IMR-90 (cell line): ENCODE results near the gene PLPP1. TPM values are rescaled to one million over a fixed set of nuclear protein-coding genes. Genes with fewer than 3 reads are reported as not detected.

ENCODE experiments used
- ATAC-seq: fragments of 200-7000 bp; cut with Tn5 transposase; 2 replicates; pipeline ENCODE4 v1.9.1; 2020; ENCODE audit warnings: low read depth, mild to moderate bottlenecking, moderate library complexity
- BruUV-seq: library from RNA; stranded (reverse); fragments of 400-500 nt; replicated peaks from 2 replicates; lab custom pipeline; 2021; lab: Mats Ljungman, UMichigan
- CTCF ChIA-PET: fragments of 300-600 bp; formaldehyde crosslinking; extraction: SDS; loops from one replicate; lab custom pipeline; 2021; ENCODE audit warnings: antibody characterized with exemption; lab: Yijun Ruan, JAX
- POLR2A ChIA-PET: fragments of 300-600 bp; sonication (Branson Sonifier 250); formaldehyde crosslinking; loops from one replicate; lab custom pipeline; 2022; ENCODE audit warnings: antibody characterized with exemption; ENCODE audit not compliant: unreplicated experiment; lab: Charles Lee
- DNase-seq: peaks from one replicate; pipeline ENCODE4 v3.0.0; 2013
- H2AFZ ChIP-seq: replicated peaks from 2 replicates; pipeline ENCODE3; 2013; ENCODE audit warnings: low read length, mild to moderate bottlenecking; ENCODE audit not compliant: poor library complexity
- H2AK5ac ChIP-seq: 2 replicates; pipeline ENCODE4 v1.6.1; 2013; ENCODE audit warnings: low read depth, low read length, inconsistent platforms
- H2AK9ac ChIP-seq: replicated peaks from 2 replicates; pipeline ENCODE3; 2013; ENCODE audit warnings: mild to moderate bottlenecking, low read depth, low read length, moderate library complexity; ENCODE audit not compliant: poor library complexity
- H2BK120ac ChIP-seq: 2 replicates; pipeline ENCODE4 v1.6.1; 2013; ENCODE audit warnings: low read depth, low read length, inconsistent platforms
- H2BK15ac ChIP-seq: 3 replicates; pipeline ENCODE4 v1.6.1; 2013; ENCODE audit warnings: low read depth, low read length, inconsistent platforms
- H2BK20ac ChIP-seq: 2 replicates; pipeline ENCODE4 v1.6.1; 2013; ENCODE audit warnings: low read depth, mild to moderate bottlenecking, inconsistent platforms, low read length, moderate library complexity
- H2BK5ac ChIP-seq: 2 replicates; pipeline ENCODE4 v1.6.1; 2013; ENCODE audit warnings: mild to moderate bottlenecking, low read depth, low read length, inconsistent platforms; ENCODE audit not compliant: poor library complexity, severe bottlenecking
- H3K14ac ChIP-seq: replicated peaks from 2 replicates; pipeline ENCODE4 v1.6.1; 2013; ENCODE audit warnings: low read depth, low read length, inconsistent platforms
- H3K18ac ChIP-seq: 2 replicates; pipeline ENCODE4 v1.6.1; 2013; ENCODE audit warnings: low read depth, low read length, control low read depth
- H3K23ac ChIP-seq: 2 replicates; pipeline ENCODE4 v1.6.1; 2013; ENCODE audit warnings: low read depth, low read length, inconsistent platforms
- H3K27ac ChIP-seq: 2 replicates; pipeline ENCODE4 v1.5.1; 2013; ENCODE audit warnings: mild to moderate bottlenecking, control low read depth, low read length; ENCODE audit not compliant: insufficient read depth
- H3K27me3 ChIP-seq: 2 replicates; pipeline ENCODE4 v1.6.1; 2013; ENCODE audit warnings: low read length; ENCODE audit not compliant: control insufficient read depth, insufficient read depth
- H3K36me3 ChIP-seq: 2 replicates; pipeline ENCODE4 v1.6.1; 2013; ENCODE audit warnings: low read length, mixed read lengths; ENCODE audit not compliant: control insufficient read depth, insufficient read depth
- H3K4ac ChIP-seq: 2 replicates; pipeline ENCODE4 v1.6.1; 2013; ENCODE audit warnings: low read depth, low read length, inconsistent platforms
- H3K4me1 ChIP-seq: 2 replicates; pipeline ENCODE4 v1.6.1; 2013; ENCODE audit warnings: low read length, mixed read lengths; ENCODE audit not compliant: control insufficient read depth, insufficient read depth
- H3K4me2 ChIP-seq: 2 replicates; pipeline ENCODE4 v1.6.1; 2013; ENCODE audit warnings: low read depth, mild to moderate bottlenecking, control low read depth, low read length, moderate library complexity
- H3K4me3 ChIP-seq: 2 replicates; pipeline ENCODE4 v1.5.1; 2013; ENCODE audit warnings: low read depth, mild to moderate bottlenecking, control low read depth, low read length, moderate library complexity; ENCODE audit not compliant: insufficient read depth
- H3K56ac ChIP-seq: 2 replicates; pipeline ENCODE4 v1.6.1; 2013; ENCODE audit warnings: low read length, inconsistent platforms; ENCODE audit not compliant: insufficient read depth; ENCODE audit errors: extremely low read depth
- H3K79me1 ChIP-seq, 2 experiments: 2 replicates each; pipeline ENCODE4 v1.6.1; 2013; ENCODE audit warnings: low read length in 2 of 2, inconsistent platforms in 1 of 2, low read depth in 1 of 2
- H3K9ac ChIP-seq: 2 replicates; pipeline ENCODE4 v1.6.1; 2013; ENCODE audit warnings: low read depth, low read length, control low read depth
- H3K9me1 ChIP-seq: 2 replicates; pipeline ENCODE4 v1.6.1; 2013; ENCODE audit warnings: low read length, inconsistent platforms; ENCODE audit not compliant: insufficient read depth
- H3K9me3 ChIP-seq: 2 replicates; pipeline ENCODE4 v1.6.1; 2013; ENCODE audit warnings: low read length; ENCODE audit not compliant: control insufficient read depth, insufficient read depth
- H4K20me1 ChIP-seq: 2 replicates; pipeline ENCODE4 v1.6.1; 2013; ENCODE audit warnings: low read length, inconsistent platforms; ENCODE audit not compliant: insufficient read depth
- H4K5ac ChIP-seq: 2 replicates; pipeline ENCODE4 v1.6.1; 2013; ENCODE audit warnings: mild to moderate bottlenecking, low read depth, low read length, control low read depth
- H4K8ac ChIP-seq, 2 experiments: 2 replicates each; pipeline ENCODE4 v1.6.1; 2013; ENCODE audit warnings: low read depth in 2 of 2, low read length in 2 of 2, control low read depth in 1 of 2, inconsistent platforms in 1 of 2
- H4K91ac ChIP-seq: 2 replicates; pipeline ENCODE4 v1.6.1; 2013; ENCODE audit warnings: low read depth, low read length, inconsistent platforms; ENCODE audit not compliant: insufficient read depth
- BHLHE40 ChIP-seq: fragments of 150-350 bp; IDR thresholded peaks from 2 replicates; pipeline ENCODE4 v1.6.1; 2016; ENCODE audit warnings: mild to moderate bottlenecking, low read depth, low read length
- CEBPB ChIP-seq: IDR thresholded peaks from 2 replicates; pipeline ENCODE4 v1.6.1; 2012; ENCODE audit warnings: low read depth, low read length, improper control_type of control experiment
- CHD1 ChIP-seq: IDR thresholded peaks from 2 replicates; pipeline ENCODE4 v1.6.1; 2012; ENCODE audit warnings: low read depth, low read length, improper control_type of control experiment
- CTCF ChIP-seq: conservative IDR thresholded peaks from 2 replicates; pipeline ENCODE4 v1.5.1; 2012; ENCODE audit warnings: mild to moderate bottlenecking, low read depth, low read length, improper control_type of control experiment
- FOS ChIP-seq: fragments of 150-350 bp; IDR thresholded peaks from 2 replicates; pipeline ENCODE4 v1.6.1; 2016; ENCODE audit warnings: low read depth, low read length
- MAFK ChIP-seq: IDR thresholded peaks from 2 replicates; pipeline ENCODE4 v1.6.1; 2012; ENCODE audit warnings: low read depth, low read length, improper control_type of control experiment
- MAZ ChIP-seq: IDR thresholded peaks from 2 replicates; pipeline ENCODE4 v1.6.1; 2012; ENCODE audit warnings: low read depth, mild to moderate bottlenecking, low read length, improper control_type of control experiment, moderate library complexity, borderline replicate concordance
- MXI1 ChIP-seq: IDR thresholded peaks from 2 replicates; pipeline ENCODE4 v1.6.1; 2012; ENCODE audit warnings: low read depth, mild to moderate bottlenecking, low read length, moderate library complexity, borderline replicate concordance
- NFE2L2 ChIP-seq: fragments of 150-350 bp; IDR thresholded peaks from 2 replicates; pipeline ENCODE4 v1.6.1; 2016; ENCODE audit warnings: low read depth, mild to moderate bottlenecking, low read length
- POLR2A ChIP-seq: IDR thresholded peaks from 2 replicates; pipeline ENCODE4 v1.6.1; 2012; ENCODE audit warnings: mild to moderate bottlenecking, low read depth, low read length
- RAD21 ChIP-seq: IDR thresholded peaks from 2 replicates; pipeline ENCODE4 v1.6.1; 2012; ENCODE audit warnings: low read length, improper control_type of control experiment
- SMC3 ChIP-seq: fragments of 150-350 bp; IDR thresholded peaks from 2 replicates; pipeline ENCODE4 v1.6.1; 2016; ENCODE audit warnings: low read depth, mild to moderate bottlenecking, antibody characterized with exemption, low read length, moderate library complexity
- WGBS, 2 experiments: methylation state at CpG; one replicate each; pipeline versions ENCODE4 v1.1.5 to v1.1.7; 2013; ENCODE audit warnings: missing lambda C conversion rate in 2 of 2; ENCODE audit not compliant: insufficient read length in 1 of 2; ENCODE audit errors: extremely low coverage in 2 of 2; 5-methylcytosine and 5-hydroxymethylcytosine counted together
- dilution Hi-C: fragments of 300-500 bp; cut with HindIII; formaldehyde crosslinking; loops from one replicate; pipeline ENCODE4 v1.14.3; 2018; ENCODE audit warnings: low sequenced_read_pairs; ENCODE audit not compliant: unreplicated experiment
- in situ Hi-C: fragments of 300-500 bp; cut with MboI; formaldehyde crosslinking; loops from 3 replicates; pipeline ENCODE4 v1.14.3; 2019; ENCODE audit warnings: low sequenced_read_pairs, inconsistent platforms, mixed read lengths
- intact Hi-C: fragments of 100-400 bp; cut with micrococcal nuclease; formaldehyde crosslinking; loops from 2 replicates; pipeline ENCODE4 v1.10.0; 2022
- polyA plus RNA-seq, 3 experiments: library from polyadenylated mRNA; depleted of rRNA; stranded (reverse); fragments of >200 nt; gene quantifications; 2 replicates each; pipeline ENCODE4 v1.2.3, GENCODE V29; 2012; ENCODE audit warnings: low replicate concordance in 1 of 3
- total RNA-seq: library from RNA; depleted of rRNA; stranded (reverse); fragments of >200 nt; gene quantifications from 2 replicates; pipeline ENCODE4 v1.2.3, GENCODE V29; 2012
- TF ChIP-seq, protein P1 (sequence below): fragments of 150-350 bp; IDR thresholded peaks from 2 replicates; pipeline ENCODE4 v1.6.1; 2016; ENCODE audit warnings: low read depth, mild to moderate bottlenecking, low read length, moderate library complexity, borderline replicate concordance

The PLPP1 gene
- total and polyA plus RNA-seq, 2 of the 4 experiments (the other 2 are of a cell fraction): 19.2 to 21.3 TPM

- in situ Hi-C loops: no loop called here
These were observed 113.7 kb downstream of the PLPP1 start for GRCh38 chr5:55421074-55421529.

More at GRCh38 chr5:55421074-55421529, 113.7 kb downstream of the PLPP1 start:
- H2BK120ac ChIP-seq: no peak overlapping the region
- no peak overlapping the region for H3K4me3 ChIP-seq
- no peak overlapping the region for H3K23ac ChIP-seq
- no peak overlapping the region for H3K27ac ChIP-seq
- 60% methylated on average over 1 of the region's 4 CpGs; no CpG with 5 or more reads in 1 of the 2 experiments for WGBS, 2 experiments
- peaks cover 9% of the 10 kb centered on the region for H3K4me1 ChIP-seq
- peaks cover 24% of the 10 kb centered on the region for H3K36me3 ChIP-seq
- no peak overlapping the region; the same call in 1 of the 2 replicates for H3K18ac ChIP-seq
- H2AK9ac ChIP-seq: no peak overlapping the region
- no peak overlapping the region for H2AK5ac ChIP-seq
- H3K9ac ChIP-seq: no peak overlapping the region
- H3K27me3 ChIP-seq: no peaks in the 10 kb centered on the region
- ChIA-PET POLR2A (no interaction called here), CTCF (interaction anchor here (0.6 kb wide), 1 partner anchor 17 kb away, joined by 4 read pairs; no protein-coding TSS in a partner anchor)
- ATAC-seq (no peak), DNase-seq (peak; percentile 63)
- dilution Hi-C loops (no loop called here), intact Hi-C loops (loop anchor here (5.0 kb wide), 1 partner anchor 271 kb away; no protein-coding TSS in a partner anchor)
- no peak overlapping the region; the same call in 1 of the 2 replicates for H3K4me2 ChIP-seq
- H3K9me3 ChIP-seq: no peaks in the 10 kb centered on the region
- no TSS peak for BruUV-seq
- TF ChIP-seq MAFK: no peak
- TF ChIP-seq FOS: no peak
- TF ChIP-seq CTCF: no peak
- TF ChIP-seq NFE2L2: no peak
- TF ChIP-seq SMC3: no peak
- no peak for TF ChIP-seq RAD21
- TF ChIP-seq CHD1: no peak
- no peak for TF ChIP-seq BHLHE40
- TF ChIP-seq MAZ: no peak
- TF ChIP-seq, protein P1, sequence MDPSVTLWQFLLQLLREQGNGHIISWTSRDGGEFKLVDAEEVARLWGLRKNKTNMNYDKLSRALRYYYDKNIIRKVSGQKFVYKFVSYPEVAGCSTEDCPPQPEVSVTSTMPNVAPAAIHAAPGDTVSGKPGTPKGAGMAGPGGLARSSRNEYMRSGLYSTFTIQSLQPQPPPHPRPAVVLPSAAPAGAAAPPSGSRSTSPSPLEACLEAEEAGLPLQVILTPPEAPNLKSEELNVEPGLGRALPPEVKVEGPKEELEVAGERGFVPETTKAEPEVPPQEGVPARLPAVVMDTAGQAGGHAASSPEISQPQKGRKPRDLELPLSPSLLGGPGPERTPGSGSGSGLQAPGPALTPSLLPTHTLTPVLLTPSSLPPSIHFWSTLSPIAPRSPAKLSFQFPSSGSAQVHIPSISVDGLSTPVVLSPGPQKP: no peak
- TF ChIP-seq POLR2A: no peak
- no peak for TF ChIP-seq CEBPB
- no peak for TF ChIP-seq MXI1
- H2BK15ac ChIP-seq: no peak overlapping the region
- H4K5ac ChIP-seq: no peak overlapping the region
- H4K91ac ChIP-seq: no peak overlapping the region
- peaks cover 8 to 32% of the 10 kb centered on the region in 2 experiments for H3K79me1 ChIP-seq
- H3K14ac ChIP-seq: peak overlapping the region; percentile 38
- H2BK5ac ChIP-seq: no peak overlapping the region
- H4K20me1 ChIP-seq: peaks cover 5% of the 10 kb centered on the region; the same call in 1 of the 2 replicates
- H2BK20ac ChIP-seq: no peak overlapping the region
- peak overlapping the region in 1 of 2 experiments; percentile 51; a peak in 1 of 4 replicates for H4K8ac ChIP-seq
- H2AFZ ChIP-seq: no peak overlapping the region
- H3K4ac ChIP-seq: no peak overlapping the region
- H3K56ac ChIP-seq: no peak overlapping the region
- peaks cover 11% of the 10 kb centered on the region for H3K9me1 ChIP-seq
